ENCODE results near the gene MYBBP1A. TPM values are rescaled to one million over a fixed set of nuclear protein-coding genes. Genes with fewer than 3 reads are reported as not detected.
A peak's percentile ranks its signal among the peaks of the same experiment; 100 is the strongest.

MYBBP1A gene
- total and polyA plus RNA-seq, 8 donors = 21.8 to 93.1 (median 35.5) TPM

GRCh38 chr17:4511199-4511932 lies 43.8 kb downstream of the MYBBP1A start:
- Histone ChIP-seq H3K4me3 (no peak overlapping the region), H3K27ac (peak overlapping the region in 1 of 4 donors; percentile 88), H3K36me3 (no peaks in the 10 kb centered on the region), H3K4me1 (peaks cover 24 to 39% (median 32%) of the 10 kb centered on the region in 3 donors), H3K9me3 (no peaks in the 10 kb centered on the region), H3K27me3 (no peaks in the 10 kb centered on the region)
- DNase-seq = no peak
- no peak for FAIRE-seq
- intact Hi-C loops (cut with DNase I) = no loop called here
- no peak for ATAC-seq
- TF ChIP-seq CTCF (IDR thresholded peaks at IDR 0.05) = no peak
- 89 to 96% methylated on average over 10 of the region's 10 CpGs for WGBS, 2 donors

GRCh38 chr17:4510618-4510941 lies 44.6 kb downstream of the MYBBP1A start:
- peak overlapping the region in 3 of 4 donors; percentile 46 to 88 (median 77) for H3K27ac ChIP-seq
- H3K4me3 ChIP-seq = no peak overlapping the region
- FAIRE-seq (no peak), ATAC-seq (no peak), DNase-seq (no peak)
- intact Hi-C loops (cut with DNase I) = no loop called here
- H3K9me3 ChIP-seq = no peaks in the 10 kb centered on the region
- no peaks in the 10 kb centered on the region for H3K36me3 ChIP-seq
- no peaks in the 10 kb centered on the region for H3K27me3 ChIP-seq
- TF ChIP-seq CTCF (IDR thresholded peaks at IDR 0.05) = no peak
- WGBS, 2 donors = 84 to 86% methylated on average over 11 of the region's 11 CpGs
- H3K4me1 ChIP-seq = peaks cover 24 to 31% (median 24%) of the 10 kb centered on the region in 3 donors

- no peak for TF ChIP-seq CTCF (IDR thresholded peaks at IDR 0.05)
- Histone ChIP-seq H3K27ac (peak overlapping the region; percentile 46 to 88 (median 71)), H3K4me1 (peaks cover 19 to 26% (median 20%) of the 10 kb centered on the region in 3 donors), H3K27me3 (no peaks in the 10 kb centered on the region), H3K36me3 (no peaks in the 10 kb centered on the region), H3K4me3 (no peak overlapping the region), H3K9me3 (no peaks in the 10 kb centered on the region)
- FAIRE-seq = no peak
- DNase-seq = peak in 1 of 6 donors; percentile 37
- 74 to 75% methylated on average over 21 of the region's 21 CpGs for WGBS, 2 donors
- ATAC-seq = peak; percentile 1 to 44 (median 8)
- intact Hi-C loops (cut with DNase I) = loop anchor here in 1 of 3 donors (10.0 kb wide), 1 partner anchor 75 kb away; the partner anchor contains the start of gene SPNS3
These were observed 45.1 kb downstream of the MYBBP1A start for GRCh38 chr17:4509923-4510617.

GRCh38 chr17:4509401-4509800 lies 45.8 kb downstream of the MYBBP1A start:
- H3K9me3 ChIP-seq = no peaks in the 10 kb centered on the region
- H3K4me1 ChIP-seq = peaks cover 12 to 19% (median 14%) of the 10 kb centered on the region in 3 donors
- DNase-seq (peak in 2 of 6 donors; percentile 56 to 61), FAIRE-seq (no peak), ATAC-seq (peak; percentile 37 to 52 (median 46))
- H3K36me3 ChIP-seq = no peaks in the 10 kb centered on the region
- peak overlapping the region; percentile 46 to 88 (median 71) for H3K27ac ChIP-seq
- no peaks in the 10 kb centered on the region for H3K27me3 ChIP-seq
- intact Hi-C loops (cut with DNase I) = loop anchor here in 1 of 3 donors (10.0 kb wide), 1 partner anchor 75 kb away; the partner anchor contains the start of gene SPNS3
- TF ChIP-seq CTCF (IDR thresholded peaks at IDR 0.05) = no peak
- WGBS, 2 donors = 56 to 59% methylated on average over 8 of the region's 8 CpGs
- no peak overlapping the region for H3K4me3 ChIP-seq

Data from pancreas (tissue), 10 donors.